Neural cell (in vitro differentiated cells): ENCODE results near the gene GALK1. TPM values are rescaled to one million over a fixed set of nuclear protein-coding genes. Genes with fewer than 3 reads are reported as not detected.

Source experiments
- H2AFZ ChIP-seq: fragments of 200-600, 300-800 bp; sonication (generic), shearing (Covaris generic); 2 replicates; pipeline ENCODE4 v1.6.0; 2014; ENCODE audit warnings: low read depth, mild to moderate bottlenecking, antibody characterized with exemption, low read length, moderate library complexity
- H3F3A ChIP-seq: fragments of 200-600 bp; shearing (Covaris generic); 2 replicates; pipeline ENCODE4 v1.6.1; 2016; ENCODE audit warnings: mild to moderate bottlenecking, moderate library complexity, mixed read lengths, antibody characterized with exemption, low read length; ENCODE audit not compliant: insufficient read depth, poor library complexity, severe bottlenecking
- H3K27ac ChIP-seq: fragments of 200-600, 300-800 bp; sonication (generic), shearing (Covaris generic); 2 replicates; pipeline ENCODE4 v1.5.1; 2014; ENCODE audit warnings: mild to moderate bottlenecking, low read length, moderate library complexity
- H3K27me3 ChIP-seq: fragments of 300-800, 200-600 bp; sonication (generic), shearing (Covaris generic); 2 replicates; pipeline ENCODE4 v1.6.0; 2014; ENCODE audit warnings: mild to moderate bottlenecking, low read depth, low read length, moderate library complexity; ENCODE audit not compliant: insufficient read depth
- H3K36me3 ChIP-seq: fragments of 300-800, 200-600 bp; sonication (generic), shearing (Covaris generic); 2 replicates; pipeline ENCODE4 v1.5.1; 2014; ENCODE audit warnings: mild to moderate bottlenecking, antibody characterized with exemption, low read length, moderate library complexity; ENCODE audit not compliant: insufficient read depth
- H3K4me2 ChIP-seq: fragments of 300-800, 200-600 bp; sonication (generic), shearing (Covaris generic); 2 replicates; pipeline ENCODE4 v1.6.0; 2014; ENCODE audit warnings: mild to moderate bottlenecking, low read length
- H3K4me3 ChIP-seq: fragments of 300-800, 200-600 bp; sonication (generic), shearing (Covaris generic); 2 replicates; pipeline ENCODE4 v1.5.1; 2014; ENCODE audit warnings: mild to moderate bottlenecking, low read length, moderate library complexity
- H3K79me2 ChIP-seq: fragments of 200-600 bp; shearing (Covaris generic); replicated peaks from 2 replicates; pipeline ENCODE4 v1.6.0; 2014; ENCODE audit warnings: mild to moderate bottlenecking, low read length, moderate library complexity; ENCODE audit not compliant: insufficient read depth
- H3K9ac ChIP-seq: fragments of 300-800, 200-600 bp; sonication (generic), shearing (Covaris generic); 2 replicates; pipeline ENCODE4 v1.6.1; 2016; ENCODE audit warnings: mild to moderate bottlenecking, low read length, mixed read lengths
- H3K9me2 ChIP-seq: fragments of 200-600 bp; shearing (Covaris generic); 2 replicates; pipeline ENCODE4 v1.6.1; 2016; ENCODE audit warnings: mild to moderate bottlenecking, low read length, mixed read lengths; ENCODE audit not compliant: insufficient read depth
- H3K9me3 ChIP-seq: fragments of 200-600, 300-800 bp; sonication (generic), shearing (Covaris generic); 2 replicates; pipeline ENCODE4 v1.6.1; 2016; ENCODE audit warnings: mild to moderate bottlenecking, mixed run types, low read length, moderate library complexity, mixed read lengths
- H4K20me1 ChIP-seq: fragments of 200-600 bp; shearing (Covaris generic); 2 replicates; pipeline ENCODE4 v1.6.1; 2016; ENCODE audit warnings: mild to moderate bottlenecking, mixed run types; ENCODE audit not compliant: insufficient read depth
- EP300 ChIP-seq: fragments of 450-650 bp; conservative IDR thresholded peaks from 2 replicates; pipeline ENCODE4 v1.6.1; 2014; ENCODE audit warnings: antibody characterized with exemption, mild to moderate bottlenecking, moderate library complexity; ENCODE audit not compliant: poor library complexity, severe bottlenecking
- EZH2 ChIP-seq: fragments of 200-600, 300-800 bp; shearing (Covaris generic), sonication (generic); IDR thresholded peaks from 2 replicates; pipeline ENCODE4 v1.6.1; 2014; ENCODE audit warnings: antibody characterized with exemption, low read length, borderline replicate concordance, mild to moderate bottlenecking; ENCODE audit not compliant: insufficient read depth, poor library complexity, severe bottlenecking
- MXI1 ChIP-seq: fragments of 450-650 bp; conservative IDR thresholded peaks from 2 replicates; pipeline ENCODE4 v1.6.1; 2014; ENCODE audit warnings: antibody characterized with exemption, mild to moderate bottlenecking; ENCODE audit not compliant: poor library complexity, severe bottlenecking
- POLR2AphosphoS5 ChIP-seq: IDR thresholded peaks from 2 replicates; pipeline ENCODE4 v1.6.1; 2012
- RAD21 ChIP-seq: fragments of 450-650 bp; conservative IDR thresholded peaks from 2 replicates; pipeline ENCODE4 v1.6.1; 2014; ENCODE audit warnings: antibody characterized with exemption, mild to moderate bottlenecking, moderate library complexity
- REST ChIP-seq: IDR thresholded peaks from 2 replicates; pipeline ENCODE4 v1.6.1; 2012; ENCODE audit warnings: borderline replicate concordance
- SMC3 ChIP-seq: fragments of 450-650 bp; conservative IDR thresholded peaks from 2 replicates; pipeline ENCODE4 v1.6.1; 2014; ENCODE audit warnings: antibody characterized with exemption, mild to moderate bottlenecking, moderate library complexity; ENCODE audit not compliant: poor library complexity
- TAF1 ChIP-seq: IDR thresholded peaks from 2 replicates; pipeline ENCODE4 v1.6.1; 2012; ENCODE audit warnings: low read depth
- polyA plus RNA-seq: library from polyadenylated mRNA; depleted of rRNA; stranded (reverse); fragments of >200 nt; gene quantifications from 2 replicates; pipeline ENCODE4 v1.2.3, GENCODE V29; 2014
- TF ChIP-seq, protein P1 (sequence below): fragments of 450-650 bp; IDR thresholded peaks from 2 replicates; pipeline ENCODE4 v1.5.1; 2014; ENCODE audit warnings: antibody characterized with exemption, mild to moderate bottlenecking, moderate library complexity; ENCODE audit not compliant: poor library complexity, severe bottlenecking

GALK1 gene
- polyA plus RNA-seq, 1 donor from 2014 or later = 4.8 TPM

DNA sequence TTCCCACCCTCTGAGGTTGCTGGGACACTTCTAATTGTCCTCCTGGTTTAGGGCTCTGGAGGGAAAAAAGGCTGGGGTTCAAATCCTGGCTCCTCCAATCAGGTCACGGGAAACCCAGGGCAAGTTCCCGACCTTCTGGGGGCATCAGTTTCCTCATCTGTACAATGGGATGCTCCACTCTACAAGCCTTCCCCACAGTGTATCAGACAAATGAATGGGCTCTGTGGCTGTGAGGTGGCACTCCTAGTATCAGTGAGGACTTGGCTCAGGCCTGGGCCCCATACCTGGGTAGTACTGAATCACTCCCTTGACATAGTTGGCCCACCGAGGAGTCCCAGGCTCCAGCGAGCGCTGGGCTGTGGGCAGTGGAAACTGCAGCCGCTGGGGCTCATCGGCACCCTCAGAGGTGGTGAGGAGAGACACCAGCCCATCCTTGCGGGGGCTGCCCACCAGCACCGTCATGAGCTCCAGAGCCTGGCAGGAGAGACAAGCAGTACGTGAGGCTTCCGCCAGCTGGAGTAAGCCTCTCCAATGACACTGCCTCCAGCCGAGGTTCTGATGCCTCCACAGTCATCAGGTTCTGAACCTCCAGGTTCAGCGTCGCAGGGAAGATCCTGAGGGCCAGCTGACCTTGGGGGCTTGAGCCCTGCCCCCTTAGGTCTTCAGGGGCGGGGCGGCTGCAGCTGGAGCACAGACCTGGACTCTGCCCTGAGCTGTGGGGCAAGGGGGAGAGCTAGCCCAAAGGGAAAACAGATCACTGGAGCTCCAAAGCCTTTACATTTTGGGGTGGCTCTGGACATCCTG lies 1.2 kb downstream of the GALK1 start:
- Histone ChIP-seq H3F3A (no peaks in the 10 kb centered on the region), H3K27ac (no peak overlapping the region), H3K27me3 (peaks cover 11% of the 10 kb centered on the region), H3K9ac (peak overlapping the region; percentile 63), H3K79me2 (no peaks in the 10 kb centered on the region), H2AFZ (no peak overlapping the region), H3K36me3 (no peaks in the 10 kb centered on the region), H4K20me1 (no peaks in the 10 kb centered on the region), H3K9me3 (no peaks in the 10 kb centered on the region), H3K9me2 (no peaks in the 10 kb centered on the region), H3K4me3 (peak overlapping the region; percentile 69), H3K4me2 (no peak overlapping the region)
- TF ChIP-seq TAF1 = no peak
- TF ChIP-seq MXI1 = no peak
- TF ChIP-seq REST = no peak
- no peak for TF ChIP-seq EP300
- TF ChIP-seq EZH2 = no peak
- no peak for TF ChIP-seq RAD21
- TF ChIP-seq, protein P1, sequence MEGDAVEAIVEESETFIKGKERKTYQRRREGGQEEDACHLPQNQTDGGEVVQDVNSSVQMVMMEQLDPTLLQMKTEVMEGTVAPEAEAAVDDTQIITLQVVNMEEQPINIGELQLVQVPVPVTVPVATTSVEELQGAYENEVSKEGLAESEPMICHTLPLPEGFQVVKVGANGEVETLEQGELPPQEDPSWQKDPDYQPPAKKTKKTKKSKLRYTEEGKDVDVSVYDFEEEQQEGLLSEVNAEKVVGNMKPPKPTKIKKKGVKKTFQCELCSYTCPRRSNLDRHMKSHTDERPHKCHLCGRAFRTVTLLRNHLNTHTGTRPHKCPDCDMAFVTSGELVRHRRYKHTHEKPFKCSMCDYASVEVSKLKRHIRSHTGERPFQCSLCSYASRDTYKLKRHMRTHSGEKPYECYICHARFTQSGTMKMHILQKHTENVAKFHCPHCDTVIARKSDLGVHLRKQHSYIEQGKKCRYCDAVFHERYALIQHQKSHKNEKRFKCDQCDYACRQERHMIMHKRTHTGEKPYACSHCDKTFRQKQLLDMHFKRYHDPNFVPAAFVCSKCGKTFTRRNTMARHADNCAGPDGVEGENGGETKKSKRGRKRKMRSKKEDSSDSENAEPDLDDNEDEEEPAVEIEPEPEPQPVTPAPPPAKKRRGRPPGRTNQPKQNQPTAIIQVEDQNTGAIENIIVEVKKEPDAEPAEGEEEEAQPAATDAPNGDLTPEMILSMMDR = no peak
- no peak for TF ChIP-seq POLR2AphosphoS5
- no peak for TF ChIP-seq SMC3

- Histone ChIP-seq H3K4me3 (no peak overlapping the region), H3F3A (no peaks in the 10 kb centered on the region), H2AFZ (no peak overlapping the region), H3K9me2 (no peaks in the 10 kb centered on the region), H3K27ac (no peak overlapping the region), H3K4me2 (no peak overlapping the region), H4K20me1 (no peaks in the 10 kb centered on the region), H3K9me3 (no peaks in the 10 kb centered on the region), H3K36me3 (no peaks in the 10 kb centered on the region), H3K9ac (no peak overlapping the region), H3K79me2 (no peaks in the 10 kb centered on the region), H3K27me3 (peaks cover 11% of the 10 kb centered on the region)
- TF ChIP-seq REST (no peak), TAF1 (no peak), MXI1 (no peak), SMC3 (no peak), RAD21 (no peak), POLR2AphosphoS5 (no peak)
- TF ChIP-seq, protein P1 = no peak
These were observed 1.8 kb downstream of the GALK1 start for GRCh38 chr17:75763269-75763607.
